Measurements from ENCODE around the gene DHTKD1. TPM values are rescaled to one million over a fixed set of nuclear protein-coding genes. Genes with fewer than 3 reads are reported as not detected.

Gene DHTKD1
- total and polyA plus RNA-seq, 10 of the 15 experiments (the other 5 are each of a cell fraction or from before 2014, with no cell fraction given), result 11.3 to 35.0 (median 26.9) TPM

DNA sequence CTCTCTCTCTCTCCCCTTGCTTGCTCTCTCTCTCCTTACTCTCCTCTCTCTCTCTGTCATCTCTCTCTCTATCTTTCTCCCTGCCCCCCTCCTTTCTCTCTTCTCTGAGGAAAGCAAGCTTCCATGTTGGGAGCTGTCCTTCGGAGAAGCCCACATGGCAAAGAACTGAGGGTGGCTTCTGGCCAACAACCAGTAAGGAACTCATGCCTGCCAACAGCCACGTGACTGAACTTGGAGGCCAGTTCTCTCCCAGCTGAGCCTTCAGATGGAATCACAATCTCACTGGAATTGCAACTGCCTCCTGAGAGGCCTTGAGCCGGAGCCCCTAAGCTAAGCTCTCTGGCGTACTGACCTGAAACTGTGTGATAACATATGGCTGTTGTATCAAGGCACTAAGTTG lies 12.0 kb upstream of the DHTKD1 start:
- no peaks in the 10 kb centered on the region for H3K79me2 ChIP-seq (ENCODE audit: control insufficient read depth, insufficient read depth, low read length)
- H4K20me1 ChIP-seq (ENCODE audit: control insufficient read depth, insufficient read depth), result no peaks in the 10 kb centered on the region
- BruUV-seq (replicated peaks), result no TSS peak
- ChIA-PET CTCF (no interaction called here), RAD21 (ENCODE audit: unreplicated experiment) (interaction anchor here (0.7 to 1.5 kb wide), 2 partner anchors 31 to 283 kb away, joined by 4 read pairs; no protein-coding TSS in a partner anchor), POLR2A (interaction anchor here (0.6 to 1.0 kb wide), 3 partner anchors 47 to 107 kb away, joined by 3 to 9 read pairs (median 5); no protein-coding TSS in a partner anchor), SMC1A (ENCODE audit: uncharacterized antibody, unreplicated experiment) (interaction anchor here (1.7 kb wide), 1 partner anchor 17 kb away, joined by 5 read pairs; no protein-coding TSS in a partner anchor)
- no peak overlapping the region for H3K4me3 ChIP-seq
- H2AFZ ChIP-seq (ENCODE audit: control insufficient read depth, low read depth, low read length), result no peak overlapping the region
- ATAC-seq (no peak), FAIRE-seq (no peak), DNase-seq (ENCODE audit: low read depth, low spot score) (no peak)
- H3K4me2 ChIP-seq (ENCODE audit: control insufficient read depth, insufficient read depth), result no peak overlapping the region
- intact Hi-C loops (cut with micrococcal nuclease; ENCODE audit: unreplicated experiment) (no loop called here), in situ Hi-C loops (cut with MboI) (no loop called here)
- no peaks in the 10 kb centered on the region for H3K27me3 ChIP-seq (replicated peaks in 1 of 2; ENCODE audit: control insufficient read depth in 2 of 2, insufficient read depth in 2 of 2, low read length in 1 of 2)
- WGBS (ENCODE audit: insufficient coverage, insufficient replicate concordance, low lambda C conversion rate, missing lambda C conversion rate), result 75% methylated on average over 4 of the region's 4 CpGs
- no peak for TF ChIP-seq BHLHE40 (IDR thresholded peaks at IDR 0.05; ENCODE audit: borderline replicate concordance in 1 of 2, low read depth in 2 of 2, low read length in 1 of 2)
- no peak for TF ChIP-seq YBX1 (IDR thresholded peaks at IDR 0.05)
- no peak for TF ChIP-seq SKIL (IDR thresholded peaks at IDR 0.05; ENCODE audit: low read depth, poor library complexity, severe bottlenecking)
- TF ChIP-seq, protein P1, sequence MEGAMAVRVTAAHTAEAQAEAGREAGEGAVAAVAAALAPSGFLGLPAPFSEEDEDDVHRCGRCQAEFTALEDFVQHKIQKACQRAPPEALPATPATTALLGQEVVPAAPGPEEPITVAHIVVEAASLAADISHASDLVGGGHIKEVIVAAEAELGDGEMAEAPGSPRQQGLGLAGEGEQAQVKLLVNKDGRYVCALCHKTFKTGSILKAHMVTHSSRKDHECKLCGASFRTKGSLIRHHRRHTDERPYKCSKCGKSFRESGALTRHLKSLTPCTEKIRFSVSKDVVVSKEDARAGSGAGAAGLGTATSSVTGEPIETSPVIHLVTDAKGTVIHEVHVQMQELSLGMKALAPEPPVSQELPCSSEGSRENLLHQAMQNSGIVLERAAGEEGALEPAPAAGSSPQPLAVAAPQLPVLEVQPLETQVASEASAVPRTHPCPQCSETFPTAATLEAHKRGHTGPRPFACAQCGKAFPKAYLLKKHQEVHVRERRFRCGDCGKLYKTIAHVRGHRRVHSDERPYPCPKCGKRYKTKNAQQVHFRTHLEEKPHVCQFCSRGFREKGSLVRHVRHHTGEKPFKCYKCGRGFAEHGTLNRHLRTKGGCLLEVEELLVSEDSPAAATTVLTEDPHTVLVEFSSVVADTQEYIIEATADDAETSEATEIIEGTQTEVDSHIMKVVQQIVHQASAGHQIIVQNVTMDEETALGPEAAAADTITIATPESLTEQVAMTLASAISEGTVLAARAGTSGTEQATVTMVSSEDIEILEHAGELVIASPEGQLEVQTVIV (IDR thresholded peaks at IDR 0.05; ENCODE audit: borderline replicate concordance, partially characterized antibody), result no peak
- TF ChIP-seq ZZZ3 (IDR thresholded peaks at IDR 0.05; ENCODE audit: control insufficient read depth, insufficient read length, low read depth), result no peak
- no peak for TF ChIP-seq FOS (IDR thresholded peaks at IDR 0.05; ENCODE audit: borderline replicate concordance, extremely low read depth, insufficient read length)
- no peak for TF ChIP-seq NRF1 (conservative IDR thresholded peaks at IDR 0.05; ENCODE audit: low read depth, low read length)
- TF ChIP-seq IRF4 (IDR thresholded peaks at IDR 0.05; ENCODE audit: low read depth, low read length), result no peak
- no peak for TF ChIP-seq BACH1 (IDR thresholded peaks at IDR 0.05; ENCODE audit: borderline replicate concordance)
- H3K4me1 ChIP-seq (ENCODE audit: control insufficient read depth, insufficient read depth, low read length), result peaks cover 15% of the 10 kb centered on the region
- no peak overlapping the region for H3K27ac ChIP-seq (ENCODE audit: control insufficient read depth, insufficient read depth)
- no peak overlapping the region for H3K9ac ChIP-seq (ENCODE audit: control insufficient read depth, insufficient read depth, low read length)
- H3K9me3 ChIP-seq (replicated peaks; ENCODE audit: control insufficient read depth, insufficient read depth, low read length), result no peaks in the 10 kb centered on the region
- H3K36me3 ChIP-seq (ENCODE audit: control insufficient read depth in 2 of 2, insufficient read depth in 2 of 2, low read length in 1 of 2), result no peaks in the 10 kb centered on the region
